HG03571 (cell line): ENCODE results near the gene PADI2.
"Not testable (repeated sequence)": the region's sequence is repeated elsewhere in the genome, so short reads cannot be mapped to it uniquely, and the experiment has no call there.

ENCODE experiments used
- ATAC-seq: cut with Tn5 transposase; IDR thresholded peaks from one replicate; pipeline ENCODE4 v1.9.1; 2021; ENCODE audit not compliant: unreplicated experiment

PADI2 gene

GRCh38 chr1:17086751-17087150 is 32.5 kb downstream of the PADI2 start:
- ATAC-seq = no peak

DNA sequence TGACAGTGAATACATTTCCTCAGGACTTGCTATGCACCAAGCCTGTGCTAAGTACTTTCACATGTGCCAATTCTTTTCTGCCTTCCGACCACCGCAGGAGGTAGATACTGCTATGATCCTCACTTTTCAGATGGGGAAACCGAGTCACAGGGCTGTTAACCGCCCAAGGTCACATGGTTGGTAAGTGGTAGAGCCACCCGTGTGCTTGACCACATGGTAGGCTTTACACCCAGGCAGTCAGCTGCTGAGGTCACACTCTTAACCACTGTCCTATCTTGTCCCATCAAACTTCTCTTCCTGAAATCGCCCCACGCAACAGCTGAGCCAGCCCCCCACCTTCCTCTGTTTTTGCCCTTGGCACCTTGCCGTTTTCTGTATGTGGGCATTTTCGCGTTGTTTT is 34.5 kb downstream of the PADI2 start:
- ATAC-seq = no peak

- no peak for ATAC-seq
Observed at GRCh38 chr1:17082761-17083160, 36.5 kb downstream of the PADI2 start.

- ATAC-seq = no peak
Observed at GRCh38 chr1:17081439-17081838, 37.8 kb downstream of the PADI2 start.

DNA sequence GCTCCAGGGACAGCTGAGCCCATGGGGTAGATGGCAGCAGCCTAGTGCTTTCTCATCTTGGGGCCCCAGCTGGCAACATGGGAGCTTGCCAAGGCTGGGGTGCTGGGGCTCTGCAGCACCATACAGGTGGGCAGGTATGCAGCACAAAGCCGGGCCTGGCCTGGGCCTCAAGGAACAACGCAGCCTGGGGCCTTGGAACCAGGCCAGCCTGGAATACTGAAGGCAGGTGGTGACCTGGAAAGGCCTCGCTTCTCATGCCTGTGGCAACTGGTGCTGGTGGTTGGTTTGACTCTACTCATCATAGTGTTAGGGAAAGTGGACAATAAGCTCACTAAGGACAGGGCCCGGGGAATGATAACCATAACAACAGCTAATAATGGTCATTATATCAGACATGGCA is 38.4 kb downstream of the PADI2 start:
- ATAC-seq = no peak

DNA sequence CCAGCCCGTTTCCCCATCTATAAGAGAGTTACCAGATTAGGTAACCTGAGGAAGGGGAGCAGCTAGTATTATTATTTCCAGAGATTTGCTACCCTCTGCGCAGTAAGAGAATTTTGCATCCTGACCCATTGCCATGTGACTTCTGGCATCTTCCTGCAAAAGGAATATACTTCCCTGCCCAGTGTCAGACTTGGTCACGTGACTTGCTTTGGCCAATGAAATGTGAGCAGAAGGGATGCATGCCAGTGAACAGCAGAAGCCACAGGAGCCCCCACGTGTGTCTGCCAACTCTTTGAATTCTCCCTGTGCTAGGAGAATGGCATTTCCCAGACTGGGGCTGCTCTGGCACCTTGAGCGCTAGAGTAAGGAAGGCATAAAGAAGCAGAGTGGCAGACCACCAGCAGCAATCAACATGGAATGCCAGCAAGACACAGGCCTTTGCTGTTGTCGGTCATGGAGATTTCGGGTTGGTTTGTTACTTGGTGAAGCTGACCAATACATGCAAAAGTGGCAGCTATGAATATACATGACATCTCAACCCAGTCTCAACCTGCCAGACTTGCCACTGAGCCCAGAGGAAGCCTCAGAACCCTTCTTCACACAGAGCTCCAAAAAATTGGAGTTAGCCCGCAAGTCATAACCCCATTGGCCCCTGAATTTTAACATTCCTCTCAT is 39.0 kb downstream of the PADI2 start:
- ATAC-seq = no peak

- no peak for ATAC-seq
Observed at GRCh38 chr1:17078991-17079868, 40.0 kb downstream of the PADI2 start.

DNA sequence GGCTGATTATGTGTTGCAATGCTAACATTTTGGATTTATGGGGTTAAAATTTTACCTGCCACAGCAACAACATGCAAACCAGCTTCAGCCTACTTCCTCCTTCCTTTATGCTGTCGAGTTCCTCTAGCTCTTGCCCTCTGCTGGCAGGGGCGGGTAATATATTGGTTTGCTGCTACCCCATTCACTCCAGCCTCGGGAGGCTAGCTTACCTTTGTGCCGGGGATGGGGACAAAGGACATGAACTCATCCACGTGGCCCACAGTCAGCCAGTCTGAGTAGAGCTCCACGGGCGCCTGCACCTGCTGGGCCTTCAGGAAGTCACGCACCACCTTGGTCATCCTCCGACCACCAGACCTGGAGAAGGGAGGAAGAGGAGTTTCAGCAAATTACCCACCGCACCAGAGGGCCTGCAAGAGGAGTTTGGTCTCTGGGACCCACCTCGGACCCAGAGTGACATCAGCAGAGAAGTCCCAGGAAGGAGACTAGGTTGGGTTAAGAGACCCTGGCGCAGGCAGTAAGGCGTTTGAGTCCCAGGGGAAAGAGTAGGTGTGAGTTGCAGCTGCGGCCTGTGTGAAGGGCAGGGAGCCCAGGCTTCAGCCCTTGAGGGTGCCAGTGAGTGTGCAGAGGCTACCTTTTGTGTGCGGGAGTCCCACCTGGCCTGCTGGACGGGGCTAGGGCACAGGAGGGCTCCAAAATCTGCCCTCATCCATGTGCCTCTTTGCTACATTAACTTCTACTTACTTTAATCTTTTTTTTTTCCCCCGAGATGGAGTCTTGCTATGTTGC is 43.6 kb downstream of the PADI2 start:
- ATAC-seq = no peak

DNA sequence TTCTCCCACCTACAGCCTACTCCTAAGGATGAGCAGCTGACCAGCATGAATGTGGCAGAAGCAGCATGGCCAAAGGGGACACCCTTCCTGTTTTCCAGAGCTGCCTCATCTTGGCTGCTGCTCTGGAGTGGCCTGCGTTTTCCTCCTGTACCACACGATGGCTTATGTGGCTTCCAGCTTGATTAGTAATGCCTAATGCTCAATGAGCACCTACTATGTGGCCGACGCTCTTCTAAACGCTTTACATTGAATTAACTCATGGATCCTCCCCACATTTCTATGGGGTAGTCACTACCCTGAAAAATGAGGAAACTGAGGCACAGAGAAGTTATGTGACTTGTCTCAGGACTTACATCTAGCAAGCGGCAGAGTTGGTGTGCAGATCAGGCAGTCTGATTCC is 47.5 kb downstream of the PADI2 start:
- no peak for ATAC-seq

DNA sequence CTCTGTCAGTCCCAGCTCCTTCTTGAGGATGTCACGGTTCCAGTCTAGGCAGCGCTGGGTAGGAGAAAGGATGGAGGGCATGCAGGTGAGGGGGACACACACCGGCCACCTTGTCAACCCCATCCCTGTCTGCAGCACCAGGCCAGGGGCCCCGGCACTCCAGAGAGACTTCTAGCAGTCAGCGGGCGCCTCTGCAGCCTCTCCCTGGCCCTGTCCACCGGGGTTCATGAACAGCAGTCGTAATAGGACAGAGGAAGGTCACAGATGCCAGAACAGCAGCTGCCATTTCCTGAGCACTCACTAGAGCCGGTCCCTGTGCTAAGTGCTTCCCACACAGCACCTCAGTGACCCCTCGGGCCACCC is 49.1 kb downstream of the PADI2 start:
- ATAC-seq = no peak

- no peak for ATAC-seq
Observed at GRCh38 chr1:17069452-17070162, 49.6 kb downstream of the PADI2 start.

- no peak for ATAC-seq
Observed at GRCh38 chr1:17068789-17069188, 50.5 kb downstream of the PADI2 start.

GRCh38 chr1:17067465-17068240 is 51.6 kb downstream of the PADI2 start:
- ATAC-seq = no peak

GRCh38 chr1:17067069-17067426 is 52.2 kb downstream of the PADI2 start:
- ATAC-seq = no peak

- no peak for ATAC-seq
Observed at GRCh38 chr1:17066361-17067068, 52.7 kb downstream of the PADI2 start.

DNA sequence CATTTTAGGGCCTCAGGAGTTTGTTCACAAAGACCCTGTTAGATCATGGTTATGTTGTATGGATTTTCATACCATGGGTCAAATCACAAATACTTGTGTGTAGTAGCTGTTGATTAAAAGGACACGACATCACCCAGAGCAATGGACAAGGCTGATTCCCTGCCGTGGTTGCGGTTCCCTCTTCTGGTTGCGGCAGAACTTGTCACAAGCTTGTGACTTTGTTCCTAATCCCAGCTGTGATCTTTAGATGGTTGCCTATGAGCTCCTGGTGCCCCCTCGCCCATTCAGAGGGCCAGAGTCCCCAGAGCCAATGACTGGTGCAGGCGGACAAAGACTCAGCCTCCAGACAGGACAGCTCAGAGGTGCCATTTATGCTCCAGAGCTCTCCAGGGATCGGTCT is 53.6 kb downstream of the PADI2 start:
- no peak for ATAC-seq

DNA sequence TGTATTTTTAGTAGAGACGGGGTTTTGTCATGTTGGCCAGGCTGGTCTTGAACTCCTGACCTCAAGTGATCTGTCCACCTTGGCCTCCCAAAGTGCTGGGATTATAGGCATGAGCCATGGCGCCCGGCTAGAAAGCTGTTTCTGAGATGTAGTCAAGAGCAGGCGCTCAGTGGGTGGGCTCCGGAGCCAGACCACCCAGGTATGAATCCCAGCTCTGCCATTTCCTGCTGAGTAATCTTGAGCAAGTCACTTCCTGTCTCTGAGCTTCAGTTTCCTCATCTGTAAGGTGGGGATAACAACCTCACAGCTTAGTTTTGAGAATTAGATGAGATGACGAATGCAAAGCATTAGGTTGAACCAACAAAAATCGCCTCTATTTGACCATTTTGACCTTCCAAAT is 56.5 kb downstream of the PADI2 start:
- not testable (repeated sequence) for ATAC-seq

DNA sequence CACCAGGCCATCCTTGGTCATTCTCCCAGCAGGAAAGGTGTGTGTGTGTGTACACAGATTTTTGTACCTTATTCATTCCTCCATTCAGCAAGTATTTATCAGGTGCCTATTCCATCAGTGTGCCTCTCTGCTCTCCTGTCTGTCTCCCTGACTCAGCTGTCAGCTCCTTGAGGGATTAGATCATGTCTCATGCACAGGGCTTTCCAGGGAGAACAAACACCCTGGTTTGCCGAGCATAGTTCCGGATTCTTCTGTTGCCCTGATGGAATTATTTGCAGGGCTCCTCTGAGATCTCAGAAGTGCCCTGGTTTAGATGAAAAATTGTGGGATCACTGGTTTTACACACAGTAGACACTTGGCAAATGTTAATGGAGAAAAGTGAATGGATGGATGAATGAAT is 57.4 kb downstream of the PADI2 start:
- ATAC-seq = no peak

- no peak for ATAC-seq
Observed at GRCh38 chr1:17061486-17061885, 57.8 kb downstream of the PADI2 start.

GRCh38 chr1:17060306-17060749 is 58.9 kb downstream of the PADI2 start:
- ATAC-seq = no peak
